Epidermal melanocyte (primary cell): ENCODE measurements around the gene KRTAP27-1.
A peak's percentile ranks its signal among the peaks of the same experiment; 100 is the strongest.

Source experiments
- DNase-seq: peaks from one replicate; pipeline ENCODE4 v3.0.0; 2011; ENCODE audit warnings: low spot score; ENCODE audit not compliant: insufficient read length

Gene KRTAP27-1

GRCh38 chr21:30337276-30337744 is at the start of gene KRTAP27-1:
TSS of gene KRTAP27-1 (minus strand) at chr21:30337694. CDS start at chr21:30337668, 26 bp downstream.
- DNase-seq = no peak

GRCh38 chr21:30382201-30382600 is 44.7 kb upstream of the KRTAP27-1 start:
- DNase-seq = no peak

GRCh38 chr21:30372139-30372770 is 34.8 kb upstream of the KRTAP27-1 start, which contains the start of gene KRTAP13-2:
TSS of gene KRTAP13-2 (minus strand) at chr21:30372271. CDS start at chr21:30372213, 58 bp downstream.
- no peak for DNase-seq

- DNase-seq = no peak
Measured at GRCh38 chr21:30355906-30356305, 18.4 kb upstream of the KRTAP27-1 start.

GRCh38 chr21:30354308-30355005 is 17.0 kb upstream of the KRTAP27-1 start:
- peak; percentile 22 for DNase-seq

GRCh38 chr21:30351534-30351933 is 14.0 kb upstream of the KRTAP27-1 start:
- no peak for DNase-seq

- DNase-seq = no peak
Measured at GRCh38 chr21:30349572-30349971, 12.1 kb upstream of the KRTAP27-1 start.

- no peak for DNase-seq
Measured at GRCh38 chr21:30348506-30348905, 11.0 kb upstream of the KRTAP27-1 start, which contains the start of gene KRTAP23-1. TSS of gene KRTAP23-1 (minus strand) at chr21:30348606. CDS start at chr21:30348606, 0 bp downstream.

- no peak for DNase-seq
Measured at GRCh38 chr21:30345014-30345413, 7.5 kb upstream of the KRTAP27-1 start.

GRCh38 chr21:30340714-30341573 is 3.5 kb upstream of the KRTAP27-1 start:
- DNase-seq = peak; percentile 38

GRCh38 chr21:30338717-30339116 is 1.2 kb upstream of the KRTAP27-1 start:
- no peak for DNase-seq

- no peak for DNase-seq
Measured at GRCh38 chr21:30337772-30338171, 278 bp upstream of the KRTAP27-1 start.

GRCh38 chr21:30336596-30336995 is 898 bp downstream of the KRTAP27-1 start:
- DNase-seq = no peak

GRCh38 chr21:30333736-30334135 is 3.8 kb downstream of the KRTAP27-1 start:
- no peak for DNase-seq

- no peak for DNase-seq
Measured at GRCh38 chr21:30332681-30333080, 4.8 kb downstream of the KRTAP27-1 start.

- DNase-seq = no peak
Measured at GRCh38 chr21:30329203-30329875, 8.2 kb downstream of the KRTAP27-1 start.

- no peak for DNase-seq
Measured at GRCh38 chr21:30326390-30326789, 11.1 kb downstream of the KRTAP27-1 start.

- no peak for DNase-seq
Measured at GRCh38 chr21:30320215-30320614, 17.3 kb downstream of the KRTAP27-1 start, which contains the start of gene KRTAP26-1. TSS of gene KRTAP26-1 (minus strand) at chr21:30320315. CDS start at chr21:30320035, 280 bp downstream.

- DNase-seq = no peak
Measured at GRCh38 chr21:30315701-30316100, 21.8 kb downstream of the KRTAP27-1 start.

- DNase-seq = no peak
Measured at GRCh38 chr21:30306884-30307283, 30.6 kb downstream of the KRTAP27-1 start.

- no peak for DNase-seq
Measured at GRCh38 chr21:30305136-30305535, 32.4 kb downstream of the KRTAP27-1 start.
